ENCODE data around the gene SND1. TPM values are rescaled to one million over a fixed set of nuclear protein-coding genes. Genes with fewer than 3 reads are reported as not detected.
A peak's percentile ranks its signal among the peaks of the same experiment; 100 is the strongest.
"Not testable (repeated sequence)": the region's sequence is repeated elsewhere in the genome, so short reads cannot be mapped to it uniquely, and the experiment has no call there.

SND1 gene
- polyA plus RNA-seq, 1 donor = 144 TPM

DNA sequence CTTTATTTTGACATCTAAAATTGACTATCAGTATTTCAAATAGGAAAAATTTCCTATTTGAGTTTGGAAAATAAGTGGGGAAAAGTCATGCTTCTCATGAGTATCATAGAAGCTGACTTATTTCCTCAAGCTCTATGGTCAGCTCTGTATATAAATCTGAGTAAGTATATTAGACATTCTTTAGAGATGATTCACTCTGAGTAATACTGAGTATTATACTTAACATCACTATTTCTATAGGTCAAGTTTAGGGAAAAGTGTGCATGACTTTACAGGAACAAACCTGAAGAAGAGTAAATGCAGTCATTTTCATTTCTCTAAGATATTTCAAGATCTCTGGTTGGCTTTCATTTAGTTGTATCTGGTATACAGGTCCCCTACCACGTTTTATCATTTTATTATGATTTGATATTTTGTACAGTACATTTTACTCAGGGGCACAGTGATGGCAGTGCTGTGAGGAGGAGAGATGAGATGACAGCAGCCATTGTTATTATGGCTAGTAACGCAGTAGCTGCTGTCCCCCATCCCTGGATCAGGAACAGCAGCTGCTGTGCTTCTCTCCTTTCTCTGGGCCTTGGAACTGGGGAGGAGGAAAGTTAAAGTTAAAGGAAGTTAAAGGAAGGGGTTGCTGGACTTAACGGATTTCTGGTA is 15.2 kb downstream of the SND1 start:
- H3K9me3 ChIP-seq (ENCODE audit: control insufficient read depth, low read depth, low read length) = no peaks in the 10 kb centered on the region
- no peak overlapping the region for H3K27ac ChIP-seq (ENCODE audit: low read length)
- no peaks in the 10 kb centered on the region for H3K27me3 ChIP-seq (ENCODE audit: control insufficient read depth, insufficient read depth, low read length)
- H3K36me3 ChIP-seq (ENCODE audit: control insufficient read depth, insufficient read depth, low read length) = peaks cover 19% of the 10 kb centered on the region
- WGBS (ENCODE audit: insufficient coverage, low lambda C conversion rate) = 83% methylated on average over 1 of the region's 3 CpGs
- DNase-seq = no peak
- H3K4me1 ChIP-seq (ENCODE audit: control insufficient read depth, insufficient read depth, low read length) = no peaks in the 10 kb centered on the region
- no peak overlapping the region for H3K4me3 ChIP-seq (ENCODE audit: low read length)

DNA sequence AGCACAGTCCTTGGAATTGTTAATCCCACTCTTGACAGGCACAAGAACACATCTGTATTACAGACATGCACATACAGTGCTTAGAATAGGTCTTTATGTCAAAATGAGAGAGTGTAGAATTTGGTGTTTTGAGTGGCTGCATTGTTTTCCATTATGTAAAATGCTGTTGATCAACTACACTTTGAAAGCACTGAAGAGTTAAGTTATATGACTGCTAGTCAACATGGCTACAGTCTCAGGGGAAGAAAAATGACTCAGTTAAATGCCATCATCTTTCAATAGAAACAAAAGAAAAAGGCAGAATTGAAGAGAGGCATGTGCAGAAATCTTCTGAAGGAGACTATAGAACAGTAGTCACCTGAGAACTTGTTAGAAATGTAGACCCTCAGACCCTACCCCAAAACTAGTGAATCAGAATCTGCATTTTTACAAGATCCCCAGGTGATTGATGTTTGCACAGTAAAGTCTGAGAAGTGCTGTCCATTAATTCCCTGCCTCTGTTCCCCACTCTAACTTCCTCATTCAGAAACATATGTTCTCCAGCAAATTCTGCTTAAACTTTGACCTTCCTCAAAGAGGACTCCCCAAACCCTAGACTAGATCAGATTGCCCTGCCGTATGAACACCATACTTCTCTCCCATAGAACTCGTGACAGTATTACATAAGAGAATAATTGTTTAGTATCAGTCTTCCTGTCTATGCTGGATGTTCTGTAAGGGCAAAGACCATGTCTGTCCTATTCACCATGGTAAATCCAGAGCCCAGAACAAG is 16.0 kb downstream of the SND1 start:
- Histone ChIP-seq H3K27ac (ENCODE audit: low read length) (peak overlapping the region; percentile 13), H3K4me1 (ENCODE audit: control insufficient read depth, insufficient read depth, low read length) (no peaks in the 10 kb centered on the region), H3K27me3 (ENCODE audit: control insufficient read depth, insufficient read depth, low read length) (no peaks in the 10 kb centered on the region), H3K36me3 (ENCODE audit: control insufficient read depth, insufficient read depth, low read length) (peaks cover 21% of the 10 kb centered on the region), H3K4me3 (ENCODE audit: low read length) (no peak overlapping the region), H3K9me3 (ENCODE audit: control insufficient read depth, low read depth, low read length) (peaks cover 2% of the 10 kb centered on the region)
- WGBS (ENCODE audit: insufficient coverage, low lambda C conversion rate) = no CpG with 5 or more reads among the region's 2 CpGs
- DNase-seq = peak; percentile 10 to 50

DNA sequence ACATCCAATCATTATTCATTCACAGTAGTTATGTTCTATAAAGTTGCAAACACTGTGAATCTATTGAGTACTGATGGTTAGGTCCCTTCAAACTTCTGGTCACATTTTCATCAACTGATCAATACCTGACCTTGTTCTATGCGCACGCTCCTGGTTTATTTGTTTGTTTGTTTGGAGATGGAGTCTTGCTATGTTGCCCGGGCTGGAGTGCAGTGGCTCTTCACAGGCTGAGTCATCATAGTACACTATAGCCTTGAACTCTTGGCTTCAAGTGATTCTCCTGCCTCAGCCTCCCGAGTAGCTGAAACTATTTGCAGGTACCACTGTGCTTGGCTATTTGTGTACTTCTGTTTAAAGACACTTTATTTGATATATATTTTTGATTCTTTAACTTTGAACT is 19.3 kb downstream of the SND1 start:
- Histone ChIP-seq H3K4me3 (ENCODE audit: low read length) (no peak overlapping the region), H3K9me3 (ENCODE audit: control insufficient read depth, low read depth, low read length) (peaks cover 2% of the 10 kb centered on the region), H3K27me3 (ENCODE audit: control insufficient read depth, insufficient read depth, low read length) (no peaks in the 10 kb centered on the region), H3K4me1 (ENCODE audit: control insufficient read depth, insufficient read depth, low read length) (no peaks in the 10 kb centered on the region), H3K36me3 (ENCODE audit: control insufficient read depth, insufficient read depth, low read length) (peaks cover 18% of the 10 kb centered on the region), H3K27ac (ENCODE audit: low read length) (no peak overlapping the region)
- no peak for DNase-seq
- 67% methylated on average over 1 of the region's 4 CpGs for WGBS (ENCODE audit: insufficient coverage, low lambda C conversion rate)

DNA sequence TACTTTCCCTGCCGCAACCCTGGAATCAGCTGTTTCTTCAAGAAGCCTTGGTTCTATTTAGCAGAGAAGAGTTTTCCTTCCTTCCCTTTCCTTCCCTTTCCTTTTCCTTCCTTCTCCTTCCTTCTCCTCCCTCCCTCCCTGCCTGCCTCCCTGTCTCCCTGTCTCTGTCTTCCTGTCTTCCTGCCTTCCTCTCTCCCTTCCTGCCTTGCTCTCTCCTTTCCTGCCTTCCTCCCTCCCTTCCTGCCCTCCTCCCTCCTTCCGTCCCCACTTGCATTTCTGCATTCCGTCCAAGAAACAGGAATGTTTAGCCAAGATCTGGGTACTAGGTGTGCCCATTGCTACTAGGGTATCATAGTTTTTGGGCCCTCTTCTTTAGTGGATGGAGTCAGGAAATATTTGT is 21.9 kb downstream of the SND1 start:
- Histone ChIP-seq H3K36me3 (ENCODE audit: control insufficient read depth, insufficient read depth, low read length) (peaks cover 24% of the 10 kb centered on the region), H3K27ac (ENCODE audit: low read length) (no peak overlapping the region), H3K27me3 (ENCODE audit: control insufficient read depth, insufficient read depth, low read length) (no peaks in the 10 kb centered on the region), H3K4me1 (ENCODE audit: control insufficient read depth, insufficient read depth, low read length) (no peaks in the 10 kb centered on the region), H3K9me3 (ENCODE audit: control insufficient read depth, low read depth, low read length) (peaks cover 2% of the 10 kb centered on the region), H3K4me3 (ENCODE audit: low read length) (no peak overlapping the region)
- no peak for DNase-seq
- 100% methylated on average over 3 of the region's 3 CpGs for WGBS (ENCODE audit: insufficient coverage, low lambda C conversion rate)

DNA sequence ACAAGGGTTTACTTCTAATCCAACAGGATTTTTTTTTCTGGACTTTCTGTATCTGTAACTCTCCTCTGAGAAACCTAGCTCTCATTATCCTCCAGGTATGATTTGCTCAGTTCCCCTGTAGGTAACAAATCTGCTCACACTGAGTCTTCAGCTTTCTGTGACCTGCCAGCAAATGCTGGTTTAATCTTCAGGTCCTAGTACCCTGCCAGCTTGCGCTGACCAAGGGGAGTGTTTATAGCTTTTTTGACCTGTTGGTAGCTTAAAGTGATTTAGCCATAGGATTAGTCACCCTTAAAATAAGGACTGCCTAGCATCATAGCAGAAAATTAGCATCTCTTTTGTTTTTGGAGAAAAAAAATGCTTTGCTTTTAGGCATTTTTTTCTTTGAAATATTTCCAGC is 22.4 kb downstream of the SND1 start:
- Histone ChIP-seq H3K27me3 (ENCODE audit: control insufficient read depth, insufficient read depth, low read length) (no peaks in the 10 kb centered on the region), H3K36me3 (ENCODE audit: control insufficient read depth, insufficient read depth, low read length) (peaks cover 24% of the 10 kb centered on the region), H3K27ac (ENCODE audit: low read length) (no peak overlapping the region), H3K9me3 (ENCODE audit: control insufficient read depth, low read depth, low read length) (peaks cover 2% of the 10 kb centered on the region), H3K4me1 (ENCODE audit: control insufficient read depth, insufficient read depth, low read length) (no peaks in the 10 kb centered on the region), H3K4me3 (ENCODE audit: low read length) (no peak overlapping the region)
- WGBS (ENCODE audit: insufficient coverage, low lambda C conversion rate) = 83% methylated on average over 1 of the region's 1 CpG
- no peak for DNase-seq

DNA sequence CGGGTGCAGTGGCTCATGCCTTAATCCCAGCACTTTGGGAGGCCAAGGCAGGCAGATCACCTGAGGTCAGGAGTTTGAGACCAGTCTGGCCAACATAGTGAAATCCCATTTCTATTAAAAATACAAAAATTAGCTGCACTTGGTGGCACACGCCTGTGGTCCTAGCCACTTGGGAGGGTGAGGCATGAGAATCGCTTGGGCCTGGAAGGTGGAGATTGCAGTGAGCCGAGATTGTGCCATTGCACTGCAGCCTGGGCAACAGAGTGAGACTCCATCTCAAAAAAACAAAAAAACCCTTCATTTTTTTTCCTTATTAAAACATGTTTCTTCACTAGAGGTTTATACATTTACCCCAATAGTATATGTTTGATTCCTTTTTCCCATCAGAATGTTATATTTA is 22.9 kb downstream of the SND1 start:
- H3K27ac ChIP-seq (ENCODE audit: low read length); H3K9me3 ChIP-seq (ENCODE audit: control insufficient read depth, low read depth, low read length); H3K4me3 ChIP-seq (ENCODE audit: low read length); H3K4me1 ChIP-seq (ENCODE audit: control insufficient read depth, insufficient read depth, low read length); H3K27me3 ChIP-seq (ENCODE audit: control insufficient read depth, insufficient read depth, low read length); DNase-seq: not testable (repeated sequence)
- peaks cover 22% of the 10 kb centered on the region for H3K36me3 ChIP-seq (ENCODE audit: control insufficient read depth, insufficient read depth, low read length)
- WGBS (ENCODE audit: insufficient coverage, low lambda C conversion rate) = 100% methylated on average over 1 of the region's 4 CpGs

DNA sequence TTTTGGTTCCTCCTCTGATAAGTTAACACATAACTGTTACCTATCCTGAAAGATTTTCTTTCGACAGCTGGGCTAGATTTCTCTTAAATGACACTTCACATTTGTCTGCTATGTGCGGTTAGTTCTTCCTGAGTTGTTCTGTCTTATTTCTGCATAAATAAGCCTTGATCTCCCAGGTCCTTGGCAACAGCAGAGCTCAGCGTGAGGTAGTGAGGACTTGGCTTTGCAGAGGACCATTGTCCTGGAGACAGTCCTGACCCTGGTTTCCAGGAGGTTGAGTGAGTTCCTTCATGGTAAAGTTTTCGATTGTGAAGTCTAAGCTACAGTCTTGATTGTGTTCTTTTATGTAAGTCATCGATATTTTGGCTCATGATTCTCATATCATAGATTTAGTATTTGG is 23.7 kb downstream of the SND1 start:
- no CpG with 5 or more reads among the region's 5 CpGs for WGBS (ENCODE audit: insufficient coverage, low lambda C conversion rate)
- Histone ChIP-seq H3K27me3 (ENCODE audit: control insufficient read depth, insufficient read depth, low read length) (no peaks in the 10 kb centered on the region), H3K4me1 (ENCODE audit: control insufficient read depth, insufficient read depth, low read length) (no peaks in the 10 kb centered on the region), H3K9me3 (ENCODE audit: control insufficient read depth, low read depth, low read length) (peaks cover 2% of the 10 kb centered on the region), H3K27ac (ENCODE audit: low read length) (no peak overlapping the region), H3K4me3 (ENCODE audit: low read length) (no peak overlapping the region), H3K36me3 (ENCODE audit: control insufficient read depth, insufficient read depth, low read length) (peaks cover 15% of the 10 kb centered on the region)
- no peak for DNase-seq

DNA sequence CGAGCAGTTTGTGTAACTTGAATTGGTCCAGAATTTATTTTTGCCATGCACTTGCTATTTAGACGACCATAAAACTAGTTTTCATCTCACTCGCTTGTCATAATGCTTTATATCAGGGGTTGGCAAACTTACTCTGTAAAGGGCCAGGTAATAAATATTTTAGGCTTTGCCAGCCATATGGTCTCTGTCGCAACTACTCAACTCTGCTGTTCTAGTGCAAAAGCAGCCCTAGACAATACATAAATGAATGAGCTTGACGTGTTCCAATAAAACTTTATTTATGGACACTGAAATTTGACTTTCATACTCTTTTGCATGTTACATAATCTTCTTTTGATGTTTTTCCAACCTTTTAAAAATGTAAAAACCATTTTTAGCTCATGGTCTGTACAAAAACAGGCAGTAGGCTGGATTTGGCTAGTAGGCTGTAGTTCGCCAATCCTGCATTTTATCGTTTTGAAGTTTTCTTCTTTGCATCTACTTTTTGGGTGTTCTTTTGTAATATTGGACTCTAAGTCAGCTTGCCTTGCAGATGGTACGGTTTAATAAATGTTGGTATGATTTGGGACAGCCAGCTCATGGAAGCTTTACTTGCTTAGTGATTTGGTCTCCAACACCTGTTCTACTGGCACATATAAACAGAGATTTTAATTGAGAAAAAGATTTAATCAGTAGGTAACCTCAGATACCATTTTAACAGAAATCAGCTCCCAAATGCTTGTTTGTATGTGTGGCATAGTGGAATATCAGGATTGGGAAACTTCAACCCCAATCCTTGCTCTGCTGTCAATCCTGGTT is 25.6 kb downstream of the SND1 start:
- Histone ChIP-seq H3K9me3 (ENCODE audit: control insufficient read depth, low read depth, low read length) (no peaks in the 10 kb centered on the region), H3K4me1 (ENCODE audit: control insufficient read depth, insufficient read depth, low read length) (no peaks in the 10 kb centered on the region), H3K27me3 (ENCODE audit: control insufficient read depth, insufficient read depth, low read length) (no peaks in the 10 kb centered on the region), H3K36me3 (ENCODE audit: control insufficient read depth, insufficient read depth, low read length) (peaks cover 8% of the 10 kb centered on the region), H3K4me3 (ENCODE audit: low read length) (no peak overlapping the region), H3K27ac (ENCODE audit: low read length) (no peak overlapping the region)
- no peak for DNase-seq
- 100% methylated on average over 3 of the region's 8 CpGs for WGBS (ENCODE audit: insufficient coverage, low lambda C conversion rate)

DNA sequence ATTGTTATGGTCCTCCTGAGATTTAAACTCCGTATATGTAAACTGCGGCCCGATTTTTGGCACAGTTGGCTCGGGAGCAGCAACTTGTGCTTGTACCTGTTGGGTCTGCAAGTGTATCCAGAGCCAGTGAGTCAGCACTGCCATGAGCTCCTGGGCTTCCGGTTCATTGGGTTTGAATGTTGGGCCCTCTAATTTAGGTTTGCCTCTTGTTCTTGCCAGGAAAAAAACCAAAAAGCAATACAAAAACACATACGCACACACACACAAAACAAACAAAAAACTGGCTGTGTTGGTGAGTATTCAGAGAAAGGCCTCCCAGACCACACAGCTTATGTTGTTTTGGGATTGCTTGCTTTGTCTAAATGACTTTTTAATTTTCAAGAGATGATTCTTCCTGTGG is 26.3 kb downstream of the SND1 start:
- H3K4me3 ChIP-seq (ENCODE audit: low read length) = no peak overlapping the region
- H3K27me3 ChIP-seq (ENCODE audit: control insufficient read depth, insufficient read depth, low read length) = no peaks in the 10 kb centered on the region
- no peaks in the 10 kb centered on the region for H3K9me3 ChIP-seq (ENCODE audit: control insufficient read depth, low read depth, low read length)
- H3K27ac ChIP-seq (ENCODE audit: low read length) = no peak overlapping the region
- no CpG with 5 or more reads among the region's 6 CpGs for WGBS (ENCODE audit: insufficient coverage, low lambda C conversion rate)
- DNase-seq = no peak
- H3K36me3 ChIP-seq (ENCODE audit: control insufficient read depth, insufficient read depth, low read length) = peaks cover 8% of the 10 kb centered on the region
- H3K4me1 ChIP-seq (ENCODE audit: control insufficient read depth, insufficient read depth, low read length) = no peaks in the 10 kb centered on the region

DNA sequence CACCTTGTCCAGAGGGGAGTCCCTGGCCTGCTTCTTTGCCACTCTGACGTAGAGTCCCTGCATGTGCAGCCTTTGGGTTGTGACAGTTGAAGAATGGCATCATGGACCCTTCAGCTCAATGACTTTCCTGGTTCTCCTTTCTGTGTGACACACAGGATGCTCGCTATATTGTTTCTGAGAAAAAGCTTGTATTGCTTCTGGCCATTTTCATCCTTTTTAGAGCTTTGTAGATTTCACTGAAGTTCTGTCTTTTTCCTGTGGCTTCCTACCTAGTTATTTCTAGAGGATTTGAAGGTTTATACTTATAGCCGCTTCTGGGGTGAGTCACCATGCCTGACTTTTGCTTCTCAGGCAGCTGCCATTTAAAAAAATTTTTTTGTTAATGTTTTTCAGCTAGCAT is 27.0 kb downstream of the SND1 start:
- Histone ChIP-seq H3K27ac (ENCODE audit: low read length) (no peak overlapping the region), H3K4me3 (ENCODE audit: low read length) (no peak overlapping the region), H3K27me3 (ENCODE audit: control insufficient read depth, insufficient read depth, low read length) (no peaks in the 10 kb centered on the region), H3K36me3 (ENCODE audit: control insufficient read depth, insufficient read depth, low read length) (peaks cover 8% of the 10 kb centered on the region), H3K4me1 (ENCODE audit: control insufficient read depth, insufficient read depth, low read length) (no peaks in the 10 kb centered on the region), H3K9me3 (ENCODE audit: control insufficient read depth, low read depth, low read length) (no peaks in the 10 kb centered on the region)
- no peak for DNase-seq
- WGBS (ENCODE audit: insufficient coverage, low lambda C conversion rate) = no CpG with 5 or more reads among the region's 3 CpGs

Data from large intestine (tissue), 3 donors.